ENCODE data around the gene HDDC2. TPM values are rescaled to one million over a fixed set of nuclear protein-coding genes. Genes with fewer than 3 reads are reported as not detected.
A peak's percentile ranks its signal among the peaks of the same experiment; 100 is the strongest.

Gene HDDC2
- total RNA-seq (2014; rRNA removed; shearing (Covaris generic)) (69.4 and 69.5 TPM in 2 replicates), polyA plus RNA-seq (2016; fragmentation: Nextera tagmentation; extraction: Ambion mirVana) (123 and 131 TPM in 2 replicates)
- long read RNA-seq, transcript HDDC2-202 (6 exons, 918 nt) = major isoform, 54 of 109 reads
- long read RNA-seq, transcript HDDC2-201 (5 exons, 1,350 nt) = minor isoform, 46 of 109 reads
- long read RNA-seq, partial matches to known transcripts = 0 of 109 reads
- long read RNA-seq, other reads (novel, unspliced or antisense) = 9 of 109 reads

GRCh38 chr6:125301435-125302391 lies at the start of gene HDDC2:
TSS of gene HDDC2 (minus strand) at chr6:125301967. CDS start at chr6:125301932, 35 bp downstream.
- peaks cover 11% of the 10 kb centered on the region for H3K4me1 Mint-ChIP-seq
- peak within 1 kb of the TSS; percentile 94 for H3K4me3 Mint-ChIP-seq
- peak within 1 kb of the TSS; percentile 92 for H3K4me2 ChIP-seq
- H4K20me1 ChIP-seq (replicated peaks; ENCODE audit: insufficient read depth) = no peaks in the 10 kb centered on the region; the same call in 1 of the 2 replicates
- H3K36me3 Mint-ChIP-seq (ENCODE audit: low read depth) = peaks cover 35% of the 10 kb centered on the region
- H3K4me1 ChIP-seq (ENCODE audit: insufficient read depth) = peaks cover 16% of the 10 kb centered on the region; the same call in 1 of the 2 replicates
- H3K9me3 Mint-ChIP-seq = peaks cover 6% of the 10 kb centered on the region; the same call in 2 of the 3 replicates
- peak within 1 kb of the TSS; percentile 78 for H3K4me3 ChIP-seq
- peak within 1 kb of the TSS; percentile 97 for H2AFZ ChIP-seq
- DNase-seq (ENCODE audit: low spot score) (peak; percentile 90), ATAC-seq (peak; percentile 96)
- peaks cover 14% of the 10 kb centered on the region for H3K9me2 ChIP-seq (ENCODE audit: insufficient read depth)
- H3K27me3 Mint-ChIP-seq (ENCODE audit: insufficient read depth, low read depth, poor library complexity) = peaks cover 5% of the 10 kb centered on the region
- H3K27ac ChIP-seq (ENCODE audit: low read depth) = peak within 1 kb of the TSS; percentile 55
- peaks cover 16% of the 10 kb centered on the region for H3K79me2 ChIP-seq (replicated peaks; ENCODE audit: insufficient read depth)
- H3F3A ChIP-seq (replicated peaks; ENCODE audit: low read depth) = no peaks in the 10 kb centered on the region
- peak within 1 kb of the TSS; percentile 94 for H3K27ac Mint-ChIP-seq
- peaks cover 28% of the 10 kb centered on the region for H3K36me3 ChIP-seq (ENCODE audit: insufficient read depth)
- H3K27me3 ChIP-seq (ENCODE audit: insufficient read depth) = no peaks in the 10 kb centered on the region
- TF ChIP-seq ETS1 (IDR thresholded peaks at IDR 0.05) = peak; percentile 40; the same call in 1 of the 2 replicates
- TF ChIP-seq CREB1 (CRISPR knock-in tag; IDR thresholded peaks at IDR 0.05; ENCODE audit: low read depth) = no peak
- TF ChIP-seq REST (IDR thresholded peaks at IDR 0.05; ENCODE audit: unreplicated experiment) = peak; percentile 16
- TF ChIP-seq NANOG (IDR thresholded peaks at IDR 0.05; ENCODE audit: borderline replicate concordance) = no peak
- no peak for TF ChIP-seq ZNF331 (CRISPR knock-in tag; IDR thresholded peaks at IDR 0.05; ENCODE audit: low read depth)
- TF ChIP-seq CTCF (conservative IDR thresholded peaks at IDR 0.05; ENCODE audit: low read depth in 2 of 2) = no peak
- no peak for TF ChIP-seq STAT1 (IDR thresholded peaks at IDR 0.05; ENCODE audit: unreplicated experiment)
- TF ChIP-seq EZH2 (IDR thresholded peaks at IDR 0.05; ENCODE audit: low read depth, unreplicated experiment) = no peak
- TF ChIP-seq EZH2phosphoT487 (IDR thresholded peaks at IDR 0.05; ENCODE audit: unreplicated experiment) = no peak
- peak; percentile 84 for TF ChIP-seq POLR2AphosphoS5 (IDR thresholded peaks at IDR 0.05; ENCODE audit: low read depth)
- TF ChIP-seq JUNB (IDR thresholded peaks at IDR 0.05; ENCODE audit: unreplicated experiment) = no peak
- TF ChIP-seq ZNF462 (CRISPR knock-in tag; IDR thresholded peaks at IDR 0.05) = peak; percentile 47
